ENCODE results near the gene FUCA1. TPM values are rescaled to one million over a fixed set of nuclear protein-coding genes. Genes with fewer than 3 reads are reported as not detected.

The FUCA1 gene
- total and polyA plus RNA-seq, 2 of the 4 experiments (the other 2 are of a cell fraction): 2.9 to 3.5 TPM

- 85% methylated on average over 5 of the region's 10 CpGs; no CpG with 5 or more reads in 1 of the 2 experiments for WGBS, 2 experiments (ENCODE audit: extremely low coverage in 2 of 2, insufficient read length in 1 of 2)
- Histone ChIP-seq H2BK15ac (ENCODE audit: low read depth, low read length) (no peak overlapping the region), H3K27me3 (ENCODE audit: control insufficient read depth, insufficient read depth, low read length) (peaks cover 52% of the 10 kb centered on the region), H3K56ac (ENCODE audit: extremely low read depth, insufficient read depth, low read length) (no peak overlapping the region), H3K36me3 (ENCODE audit: control insufficient read depth, insufficient read depth, low read length) (no peaks in the 10 kb centered on the region), H3K9ac (ENCODE audit: low read depth, low read length) (no peak overlapping the region), H4K5ac (ENCODE audit: low read depth, low read length) (no peak overlapping the region), H3K4me1 (ENCODE audit: control insufficient read depth, insufficient read depth, low read length) (no peaks in the 10 kb centered on the region), H2BK20ac (ENCODE audit: low read depth, low read length) (no peak overlapping the region), H4K91ac (ENCODE audit: insufficient read depth, low read depth, low read length) (no peak overlapping the region), H4K8ac (ENCODE audit: low read depth in 2 of 2, low read length in 2 of 2) (no peak overlapping the region), H2AK9ac (replicated peaks; ENCODE audit: low read depth, low read length, poor library complexity) (no peak overlapping the region), H2BK120ac (ENCODE audit: low read depth, low read length) (no peak overlapping the region), H2BK5ac (ENCODE audit: low read depth, low read length, poor library complexity, severe bottlenecking) (no peak overlapping the region), H3K9me1 (ENCODE audit: insufficient read depth, low read length) (0 out of 2 replicates have a peak, but pooled peaks cover 4% of the 10 kb centered on the region), H3K9me3 (ENCODE audit: control insufficient read depth, insufficient read depth, low read length) (no peaks in the 10 kb centered on the region), H3K27ac (ENCODE audit: insufficient read depth, low read length) (no peak overlapping the region), H3K4ac (ENCODE audit: low read depth, low read length) (no peak overlapping the region), H3K4me2 (ENCODE audit: low read depth, low read length) (no peak overlapping the region), H2AK5ac (ENCODE audit: low read depth, low read length) (no peak overlapping the region), H3K14ac (replicated peaks; ENCODE audit: low read depth, low read length) (no peak overlapping the region), H2AFZ (replicated peaks; ENCODE audit: low read length, poor library complexity) (no peak overlapping the region), H3K18ac (ENCODE audit: low read depth, low read length) (no peak overlapping the region), H3K79me1 (ENCODE audit: low read depth in 1 of 2, low read length in 2 of 2) (no peaks in the 10 kb centered on the region), H3K23ac (ENCODE audit: low read depth, low read length) (no peak overlapping the region), H3K4me3 (ENCODE audit: insufficient read depth, low read depth, low read length) (no peak overlapping the region), H4K20me1 (ENCODE audit: insufficient read depth, low read length) (no peaks in the 10 kb centered on the region)
- DNase-seq (no peak), ATAC-seq (ENCODE audit: low read depth) (no peak)
- POLR2A ChIA-PET (ENCODE audit: unreplicated experiment): no interaction called here
- intact Hi-C loops (cut with micrococcal nuclease): no loop called here
- no TSS peak for BruUV-seq (replicated peaks)
- TF ChIP-seq SMC3 (IDR thresholded peaks at IDR 0.05; ENCODE audit: low read depth, low read length): no peak
- no peak for TF ChIP-seq FOS (IDR thresholded peaks at IDR 0.05; ENCODE audit: low read depth, low read length)
- no peak for TF ChIP-seq CEBPB (IDR thresholded peaks at IDR 0.05; ENCODE audit: low read depth, low read length)
- no peak for TF ChIP-seq CHD1 (IDR thresholded peaks at IDR 0.05; ENCODE audit: low read depth, low read length)
- no peak for TF ChIP-seq MXI1 (IDR thresholded peaks at IDR 0.05; ENCODE audit: borderline replicate concordance, low read depth, low read length)
- TF ChIP-seq ELK1 (IDR thresholded peaks at IDR 0.05; ENCODE audit: borderline replicate concordance, low read depth, low read length): no peak
- TF ChIP-seq, protein P1, sequence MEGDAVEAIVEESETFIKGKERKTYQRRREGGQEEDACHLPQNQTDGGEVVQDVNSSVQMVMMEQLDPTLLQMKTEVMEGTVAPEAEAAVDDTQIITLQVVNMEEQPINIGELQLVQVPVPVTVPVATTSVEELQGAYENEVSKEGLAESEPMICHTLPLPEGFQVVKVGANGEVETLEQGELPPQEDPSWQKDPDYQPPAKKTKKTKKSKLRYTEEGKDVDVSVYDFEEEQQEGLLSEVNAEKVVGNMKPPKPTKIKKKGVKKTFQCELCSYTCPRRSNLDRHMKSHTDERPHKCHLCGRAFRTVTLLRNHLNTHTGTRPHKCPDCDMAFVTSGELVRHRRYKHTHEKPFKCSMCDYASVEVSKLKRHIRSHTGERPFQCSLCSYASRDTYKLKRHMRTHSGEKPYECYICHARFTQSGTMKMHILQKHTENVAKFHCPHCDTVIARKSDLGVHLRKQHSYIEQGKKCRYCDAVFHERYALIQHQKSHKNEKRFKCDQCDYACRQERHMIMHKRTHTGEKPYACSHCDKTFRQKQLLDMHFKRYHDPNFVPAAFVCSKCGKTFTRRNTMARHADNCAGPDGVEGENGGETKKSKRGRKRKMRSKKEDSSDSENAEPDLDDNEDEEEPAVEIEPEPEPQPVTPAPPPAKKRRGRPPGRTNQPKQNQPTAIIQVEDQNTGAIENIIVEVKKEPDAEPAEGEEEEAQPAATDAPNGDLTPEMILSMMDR (conservative IDR thresholded peaks at IDR 0.05; ENCODE audit: low read depth, low read length): no peak
- TF ChIP-seq BHLHE40 (IDR thresholded peaks at IDR 0.05; ENCODE audit: low read depth, low read length): no peak
- no peak for TF ChIP-seq RCOR1 (IDR thresholded peaks at IDR 0.05; ENCODE audit: insufficient replicate concordance, low read length)
- no peak for TF ChIP-seq MAFK (IDR thresholded peaks at IDR 0.05; ENCODE audit: low read depth, low read length)
- no peak for TF ChIP-seq USF2 (IDR thresholded peaks at IDR 0.05; ENCODE audit: low read depth, low read length)
- no peak for TF ChIP-seq POLR2A (IDR thresholded peaks at IDR 0.05; ENCODE audit: low read depth, low read length)
- no peak for TF ChIP-seq RAD21 (IDR thresholded peaks at IDR 0.05; ENCODE audit: low read length)
- no peak for TF ChIP-seq RFX5 (IDR thresholded peaks at IDR 0.05; ENCODE audit: low read depth, low read length)
- TF ChIP-seq NFE2L2 (IDR thresholded peaks at IDR 0.05; ENCODE audit: low read depth, low read length): no peak
- no peak for TF ChIP-seq MAZ (IDR thresholded peaks at IDR 0.05; ENCODE audit: borderline replicate concordance, low read depth, low read length)
- CTCF ChIA-PET: interaction anchor here (0.6 kb wide), 1 partner anchor 125 kb away, joined by 4 read pairs; no protein-coding TSS in a partner anchor
- in situ Hi-C loops (cut with MboI; ENCODE audit: low sequenced_read_pairs): no loop called here
- dilution Hi-C loops (cut with HindIII; ENCODE audit: low sequenced_read_pairs, unreplicated experiment): no loop called here
Observed at GRCh38 chr1:23909412-23909811, 41.3 kb upstream of the FUCA1 start.
